Measurements from ENCODE around the gene CDK17.

CDK17 gene

GRCh38 chr12:96300064-96300463, 100.2 kb downstream of the CDK17 start:
- no peak overlapping the region for H3K23ac ChIP-seq (ENCODE audit: low read length)
- H3K36me3 ChIP-seq (ENCODE audit: control insufficient read depth, insufficient read depth, low read length), result no peaks in the 10 kb centered on the region
- H2BK5ac ChIP-seq (ENCODE audit: low read length), result no peak overlapping the region
- no peak overlapping the region for H3K4me3 ChIP-seq (ENCODE audit: low read length)
- H3K27ac ChIP-seq (ENCODE audit: low read depth, low read length), result no peak overlapping the region
- no peak overlapping the region for H3K4me2 ChIP-seq (ENCODE audit: low read length)
- no peak overlapping the region for H4K8ac ChIP-seq (ENCODE audit: low read depth, low read length)
- H3K4ac ChIP-seq (ENCODE audit: low read depth, low read length), result no peak overlapping the region
- no peak for DNase-seq
- no peak overlapping the region for H3K56ac ChIP-seq (ENCODE audit: low read length)
- H3K9ac ChIP-seq (ENCODE audit: low read length), result no peak overlapping the region
- no peak overlapping the region for H4K5ac ChIP-seq (ENCODE audit: low read length)
- no peaks in the 10 kb centered on the region for H3K79me2 ChIP-seq (ENCODE audit: control insufficient read depth, insufficient read depth, low read length)
- no peak overlapping the region for H2BK15ac ChIP-seq (replicated peaks; ENCODE audit: low read depth)
- H2AK5ac ChIP-seq (ENCODE audit: low read length), result no peak overlapping the region
- H2BK120ac ChIP-seq (ENCODE audit: low read depth, low read length), result no peak overlapping the region
- no peaks in the 10 kb centered on the region for H3K4me1 ChIP-seq (ENCODE audit: control insufficient read depth, low read depth, low read length)
- no CpG with 5 or more reads among the region's 5 CpGs for WGBS (ENCODE audit: extremely low coverage, insufficient coverage, low lambda C conversion rate)
- H3K27me3 ChIP-seq (ENCODE audit: insufficient read depth, low read length, poor library complexity), result no peaks in the 10 kb centered on the region
- no peak overlapping the region for H3K18ac ChIP-seq (ENCODE audit: low read length)
- no peaks in the 10 kb centered on the region for H3K79me1 ChIP-seq (ENCODE audit: low read length)

GRCh38 chr12:96297504-96297903, 102.7 kb downstream of the CDK17 start:
- Histone ChIP-seq H3K79me2 (ENCODE audit: control insufficient read depth, insufficient read depth, low read length) (no peaks in the 10 kb centered on the region), H2BK15ac (replicated peaks; ENCODE audit: low read depth) (no peak overlapping the region), H2BK120ac (ENCODE audit: low read depth, low read length) (no peak overlapping the region), H4K5ac (ENCODE audit: low read length) (no peak overlapping the region), H3K27ac (ENCODE audit: low read depth, low read length) (no peak overlapping the region), H3K79me1 (ENCODE audit: low read length) (no peaks in the 10 kb centered on the region), H3K27me3 (ENCODE audit: insufficient read depth, low read length, poor library complexity) (no peaks in the 10 kb centered on the region), H3K4ac (ENCODE audit: low read depth, low read length) (no peak overlapping the region), H3K18ac (ENCODE audit: low read length) (no peak overlapping the region), H3K9ac (ENCODE audit: low read length) (no peak overlapping the region), H3K4me3 (ENCODE audit: low read length) (no peak overlapping the region), H3K56ac (ENCODE audit: low read length) (no peak overlapping the region), H2BK5ac (ENCODE audit: low read length) (no peak overlapping the region), H2AK5ac (ENCODE audit: low read length) (no peak overlapping the region), H4K8ac (ENCODE audit: low read depth, low read length) (no peak overlapping the region), H3K23ac (ENCODE audit: low read length) (no peak overlapping the region), H3K36me3 (ENCODE audit: control insufficient read depth, insufficient read depth, low read length) (no peaks in the 10 kb centered on the region), H3K4me1 (ENCODE audit: control insufficient read depth, low read depth, low read length) (no peaks in the 10 kb centered on the region), H3K4me2 (ENCODE audit: low read length) (no peak overlapping the region)
- no CpG with 5 or more reads among the region's 4 CpGs for WGBS (ENCODE audit: extremely low coverage, insufficient coverage, low lambda C conversion rate)
- DNase-seq, result no peak

GRCh38 chr12:96295532-96296160, 104.6 kb downstream of the CDK17 start:
- Histone ChIP-seq H2BK15ac (replicated peaks; ENCODE audit: low read depth) (no peak overlapping the region), H3K79me2 (ENCODE audit: control insufficient read depth, insufficient read depth, low read length) (no peaks in the 10 kb centered on the region), H4K8ac (ENCODE audit: low read depth, low read length) (no peak overlapping the region), H3K4ac (ENCODE audit: low read depth, low read length) (no peak overlapping the region), H2BK5ac (ENCODE audit: low read length) (no peak overlapping the region), H4K5ac (ENCODE audit: low read length) (no peak overlapping the region), H3K36me3 (ENCODE audit: control insufficient read depth, insufficient read depth, low read length) (no peaks in the 10 kb centered on the region), H3K79me1 (ENCODE audit: low read length) (no peaks in the 10 kb centered on the region), H2BK120ac (ENCODE audit: low read depth, low read length) (no peak overlapping the region), H3K27ac (ENCODE audit: low read depth, low read length) (no peak overlapping the region), H3K18ac (ENCODE audit: low read length) (no peak overlapping the region), H3K4me1 (ENCODE audit: control insufficient read depth, low read depth, low read length) (no peaks in the 10 kb centered on the region), H3K27me3 (ENCODE audit: insufficient read depth, low read length, poor library complexity) (no peaks in the 10 kb centered on the region), H3K23ac (ENCODE audit: low read length) (no peak overlapping the region), H3K9ac (ENCODE audit: low read length) (no peak overlapping the region), H3K4me2 (ENCODE audit: low read length) (no peak overlapping the region), H3K4me3 (ENCODE audit: low read length) (no peak overlapping the region), H2AK5ac (ENCODE audit: low read length) (no peak overlapping the region), H3K56ac (ENCODE audit: low read length) (no peak overlapping the region)
- WGBS (ENCODE audit: extremely low coverage, insufficient coverage, low lambda C conversion rate), result 100% methylated on average over 1 of the region's 6 CpGs
- DNase-seq, result no peak

GRCh38 chr12:96294831-96295230, 105.4 kb downstream of the CDK17 start:
- H2AK5ac ChIP-seq (ENCODE audit: low read length), result no peak overlapping the region
- no peak for DNase-seq
- no peak overlapping the region for H2BK15ac ChIP-seq (replicated peaks; ENCODE audit: low read depth)
- H3K79me2 ChIP-seq (ENCODE audit: control insufficient read depth, insufficient read depth, low read length), result no peaks in the 10 kb centered on the region
- no peaks in the 10 kb centered on the region for H3K27me3 ChIP-seq (ENCODE audit: insufficient read depth, low read length, poor library complexity)
- no peak overlapping the region for H2BK120ac ChIP-seq (ENCODE audit: low read depth, low read length)
- no peaks in the 10 kb centered on the region for H3K4me1 ChIP-seq (ENCODE audit: control insufficient read depth, low read depth, low read length)
- H3K4ac ChIP-seq (ENCODE audit: low read depth, low read length), result no peak overlapping the region
- no peak overlapping the region for H4K5ac ChIP-seq (ENCODE audit: low read length)
- no peaks in the 10 kb centered on the region for H3K36me3 ChIP-seq (ENCODE audit: control insufficient read depth, insufficient read depth, low read length)
- H3K18ac ChIP-seq (ENCODE audit: low read length), result no peak overlapping the region
- H3K56ac ChIP-seq (ENCODE audit: low read length), result no peak overlapping the region
- H3K4me2 ChIP-seq (ENCODE audit: low read length), result no peak overlapping the region
- WGBS (ENCODE audit: extremely low coverage, insufficient coverage, low lambda C conversion rate), result no CpG with 5 or more reads among the region's 3 CpGs
- no peak overlapping the region for H4K8ac ChIP-seq (ENCODE audit: low read depth, low read length)
- H3K79me1 ChIP-seq (ENCODE audit: low read length), result no peaks in the 10 kb centered on the region
- no peak overlapping the region for H3K23ac ChIP-seq (ENCODE audit: low read length)
- H3K27ac ChIP-seq (ENCODE audit: low read depth, low read length), result no peak overlapping the region
- H3K4me3 ChIP-seq (ENCODE audit: low read length), result no peak overlapping the region
- no peak overlapping the region for H2BK5ac ChIP-seq (ENCODE audit: low read length)
- H3K9ac ChIP-seq (ENCODE audit: low read length), result no peak overlapping the region

- Histone ChIP-seq H2AK5ac (ENCODE audit: low read length) (no peak overlapping the region), H2BK120ac (ENCODE audit: low read depth, low read length) (no peak overlapping the region), H3K36me3 (ENCODE audit: control insufficient read depth, insufficient read depth, low read length) (no peaks in the 10 kb centered on the region), H3K23ac (ENCODE audit: low read length) (no peak overlapping the region), H3K9ac (ENCODE audit: low read length) (no peak overlapping the region), H3K27ac (ENCODE audit: low read depth, low read length) (no peak overlapping the region), H3K4me2 (ENCODE audit: low read length) (no peak overlapping the region), H3K4me1 (ENCODE audit: control insufficient read depth, low read depth, low read length) (no peaks in the 10 kb centered on the region), H4K8ac (ENCODE audit: low read depth, low read length) (no peak overlapping the region), H3K56ac (ENCODE audit: low read length) (no peak overlapping the region), H3K79me2 (ENCODE audit: control insufficient read depth, insufficient read depth, low read length) (no peaks in the 10 kb centered on the region), H4K5ac (ENCODE audit: low read length) (no peak overlapping the region), H2BK15ac (replicated peaks; ENCODE audit: low read depth) (no peak overlapping the region), H3K4me3 (ENCODE audit: low read length) (no peak overlapping the region), H3K18ac (ENCODE audit: low read length) (no peak overlapping the region), H3K4ac (ENCODE audit: low read depth, low read length) (no peak overlapping the region), H3K79me1 (ENCODE audit: low read length) (no peaks in the 10 kb centered on the region), H2BK5ac (ENCODE audit: low read length) (no peak overlapping the region), H3K27me3 (ENCODE audit: insufficient read depth, low read length, poor library complexity) (no peaks in the 10 kb centered on the region)
- no CpG with 5 or more reads among the region's 2 CpGs for WGBS (ENCODE audit: extremely low coverage, insufficient coverage, low lambda C conversion rate)
- DNase-seq, result no peak
Observed at GRCh38 chr12:96293093-96293492, 107.1 kb downstream of the CDK17 start.

GRCh38 chr12:96289067-96289466, 111.2 kb downstream of the CDK17 start:
- Histone ChIP-seq H2AK5ac (ENCODE audit: low read length) (no peak overlapping the region), H3K79me2 (ENCODE audit: control insufficient read depth, insufficient read depth, low read length) (no peaks in the 10 kb centered on the region), H3K4me3 (ENCODE audit: low read length) (no peak overlapping the region), H3K27ac (ENCODE audit: low read depth, low read length) (no peak overlapping the region), H3K79me1 (ENCODE audit: low read length) (no peaks in the 10 kb centered on the region), H3K27me3 (ENCODE audit: insufficient read depth, low read length, poor library complexity) (no peaks in the 10 kb centered on the region), H4K8ac (ENCODE audit: low read depth, low read length) (no peak overlapping the region), H2BK120ac (ENCODE audit: low read depth, low read length) (no peak overlapping the region), H3K4me1 (ENCODE audit: control insufficient read depth, low read depth, low read length) (no peaks in the 10 kb centered on the region), H3K4ac (ENCODE audit: low read depth, low read length) (no peak overlapping the region), H3K18ac (ENCODE audit: low read length) (no peak overlapping the region), H3K4me2 (ENCODE audit: low read length) (no peak overlapping the region), H3K36me3 (ENCODE audit: control insufficient read depth, insufficient read depth, low read length) (no peaks in the 10 kb centered on the region), H3K56ac (ENCODE audit: low read length) (no peak overlapping the region), H2BK15ac (replicated peaks; ENCODE audit: low read depth) (no peak overlapping the region), H3K23ac (ENCODE audit: low read length) (no peak overlapping the region), H2BK5ac (ENCODE audit: low read length) (no peak overlapping the region), H3K9ac (ENCODE audit: low read length) (no peak overlapping the region), H4K5ac (ENCODE audit: low read length) (no peak overlapping the region)
- DNase-seq, result no peak
- WGBS (ENCODE audit: extremely low coverage, insufficient coverage, low lambda C conversion rate), result no CpG with 5 or more reads among the region's 5 CpGs

Measured in mesendoderm (in vitro differentiated cells).